Measurements from ENCODE around the gene MRPL40.

MRPL40 gene

GRCh38 chr22:19432133-19432851, at the start of gene MRPL40:
TSS of gene MRPL40 (plus strand) at chr22:19432545. CDS start at chr22:19432555, 10 bp downstream.
- no peak for FAIRE-seq

- FAIRE-seq = no peak
Measured at GRCh38 chr22:19383292-19383691, 49.1 kb upstream of the MRPL40 start.

DNA sequence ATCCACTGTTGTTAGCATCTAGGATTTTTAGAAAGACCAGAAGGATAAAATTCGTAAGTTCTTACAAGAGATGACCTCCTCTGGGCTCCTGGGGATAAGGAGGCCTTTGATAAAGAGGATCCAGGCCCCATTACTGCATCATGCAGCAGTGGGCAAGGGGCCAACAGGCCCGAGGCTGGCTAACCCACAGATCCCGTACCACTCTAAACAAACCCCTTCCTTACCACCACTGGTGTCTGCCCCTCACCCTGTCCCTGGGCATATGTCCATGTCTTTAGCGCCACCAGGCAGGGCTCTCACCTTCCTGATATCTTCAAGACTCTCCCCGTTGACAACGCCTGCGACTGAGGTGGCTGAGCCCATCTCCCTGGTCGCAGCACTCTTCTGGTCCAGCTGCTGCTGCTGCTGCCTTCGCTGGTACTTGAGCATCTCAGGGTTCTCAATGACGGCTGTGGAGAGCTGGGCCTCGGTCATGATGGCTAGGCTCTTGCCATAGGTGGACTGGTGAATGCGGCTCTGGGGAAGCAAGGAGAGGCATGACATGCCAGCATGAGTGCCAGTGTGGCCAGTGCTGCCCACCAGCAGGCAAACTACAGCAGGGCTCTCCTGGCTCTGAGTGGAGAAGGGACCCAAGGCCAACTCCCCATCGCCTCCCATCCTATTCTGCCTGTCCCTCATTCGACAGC, 47.0 kb upstream of the MRPL40 start:
- no peak for FAIRE-seq

DNA sequence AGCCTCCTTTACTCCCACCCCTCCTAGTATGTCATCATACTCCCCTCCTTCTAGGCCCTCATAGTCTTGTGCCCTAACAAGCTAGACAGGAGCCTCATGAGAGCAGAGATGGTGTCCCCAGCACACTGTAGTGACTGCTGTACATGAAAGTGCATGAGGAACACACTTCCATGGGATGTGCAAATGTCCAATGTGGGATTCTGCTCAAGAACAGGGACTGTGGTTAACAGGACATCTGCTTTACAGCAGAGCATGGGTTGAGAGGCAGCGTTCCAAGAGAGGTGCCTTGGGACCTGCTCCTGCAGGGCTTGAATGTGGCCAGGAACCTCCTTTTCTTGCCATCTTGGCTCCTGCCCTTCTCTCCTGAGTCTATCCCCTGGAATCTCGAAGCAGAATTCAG, 46.1 kb upstream of the MRPL40 start:
- FAIRE-seq = no peak

DNA sequence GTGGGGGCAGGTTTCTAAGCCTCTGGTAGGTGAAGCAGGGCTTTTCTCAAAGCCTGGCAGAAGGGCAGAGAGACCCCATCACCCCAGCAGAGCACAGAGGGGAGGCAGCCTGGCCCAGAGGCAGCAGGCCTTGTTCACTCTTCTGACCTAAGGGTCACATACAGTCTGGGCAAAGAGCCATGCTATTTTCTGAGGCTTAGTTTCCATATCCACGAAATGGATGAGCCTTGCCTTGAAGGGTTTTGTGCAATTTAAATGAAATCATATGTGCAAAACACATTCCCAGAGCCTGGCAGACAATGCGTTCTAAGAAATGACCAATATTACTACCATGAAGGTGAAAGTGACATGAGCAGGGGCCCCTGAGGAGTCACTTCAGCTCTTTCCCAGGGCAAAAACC, 45.3 kb upstream of the MRPL40 start:
- no peak for FAIRE-seq

DNA sequence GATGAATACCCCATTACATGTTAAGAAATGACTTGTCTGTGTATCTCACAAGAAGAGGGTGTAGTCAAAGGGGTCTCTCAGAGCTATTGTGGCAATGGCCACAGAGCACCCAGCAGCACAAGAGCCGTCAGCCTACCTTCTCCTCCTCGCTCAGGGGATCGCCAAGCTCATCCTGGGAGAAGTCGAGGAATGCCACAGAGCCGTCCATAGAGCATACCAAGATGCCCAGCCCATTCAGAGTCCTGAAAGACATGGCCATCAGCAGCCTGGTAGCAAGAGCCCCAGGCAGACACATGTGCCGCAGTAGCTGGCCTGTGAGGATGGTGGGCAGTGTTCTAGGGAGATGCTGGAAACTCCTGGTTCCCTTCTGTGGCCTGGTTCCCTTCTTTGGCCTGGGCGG, 44.8 kb upstream of the MRPL40 start:
- FAIRE-seq = no peak

GRCh38 chr22:19393704-19394103, 38.6 kb upstream of the MRPL40 start:
- FAIRE-seq = no peak

DNA sequence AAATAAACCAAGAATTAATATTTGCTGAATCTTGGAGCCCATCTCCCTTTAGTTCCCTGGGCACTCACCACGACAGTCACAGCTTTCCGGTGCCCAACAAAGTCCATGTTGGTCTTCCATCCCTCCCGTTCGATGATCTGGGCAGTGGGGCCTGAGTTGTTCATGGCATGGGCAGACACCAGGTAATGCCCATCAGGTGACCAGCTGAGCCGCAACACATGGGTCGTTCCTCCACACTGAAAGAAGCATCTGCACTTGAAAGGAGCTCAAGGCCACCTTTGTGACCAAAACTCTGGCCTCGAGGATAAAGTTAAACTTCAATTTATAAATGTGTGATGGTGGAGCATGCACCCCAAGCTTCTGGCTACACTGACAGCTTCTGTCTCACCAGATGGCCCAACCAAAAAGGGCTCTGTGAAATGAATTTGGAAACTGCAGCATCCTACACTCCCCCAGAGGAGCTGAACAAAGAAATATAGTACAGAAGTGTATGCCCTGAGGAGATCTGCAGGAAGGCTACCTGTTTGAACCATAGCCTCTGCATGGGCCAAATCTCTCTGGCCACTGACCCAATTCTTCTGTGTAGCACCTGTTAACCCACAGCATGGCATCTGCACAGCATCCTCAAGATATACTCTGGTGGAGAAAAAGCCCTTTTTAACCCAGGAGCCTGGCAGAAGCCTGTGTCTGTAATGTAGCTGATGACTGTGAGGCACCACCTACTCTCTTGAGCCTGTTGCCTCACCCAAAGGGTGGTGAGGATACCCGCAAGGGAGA, 37.9 kb upstream of the MRPL40 start:
- FAIRE-seq = no peak

- FAIRE-seq = no peak
Measured at GRCh38 chr22:19395276-19395675, 37.1 kb upstream of the MRPL40 start.

GRCh38 chr22:19396561-19396933, 35.8 kb upstream of the MRPL40 start:
- no peak for FAIRE-seq

- no peak for FAIRE-seq
Measured at GRCh38 chr22:19396934-19397733, 35.2 kb upstream of the MRPL40 start.

- no peak for FAIRE-seq
Measured at GRCh38 chr22:19397734-19398104, 34.6 kb upstream of the MRPL40 start.

DNA sequence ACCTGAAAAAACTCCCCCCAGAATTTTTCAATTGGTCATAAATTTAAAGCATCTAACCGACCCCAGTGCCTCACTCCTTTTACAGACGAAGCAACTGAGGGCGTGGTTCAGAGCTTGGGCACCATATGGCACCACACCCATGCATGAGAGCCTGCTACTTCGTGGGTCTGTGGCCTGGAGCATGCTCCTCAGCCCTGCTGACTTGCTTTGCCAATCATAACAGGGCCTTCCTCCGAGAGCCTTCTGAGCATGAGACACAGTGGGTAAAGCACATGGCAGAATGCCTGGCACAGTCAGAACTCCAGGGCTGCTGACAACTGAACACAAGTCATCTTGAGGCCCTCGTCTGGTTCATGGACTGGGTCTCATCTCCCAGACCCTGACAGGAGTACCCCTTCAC, 34.1 kb upstream of the MRPL40 start:
- no peak for FAIRE-seq

GRCh38 chr22:19398652-19399051, 33.7 kb upstream of the MRPL40 start:
- FAIRE-seq = no peak

GRCh38 chr22:19400881-19401280, 31.5 kb upstream of the MRPL40 start:
- no peak for FAIRE-seq

DNA sequence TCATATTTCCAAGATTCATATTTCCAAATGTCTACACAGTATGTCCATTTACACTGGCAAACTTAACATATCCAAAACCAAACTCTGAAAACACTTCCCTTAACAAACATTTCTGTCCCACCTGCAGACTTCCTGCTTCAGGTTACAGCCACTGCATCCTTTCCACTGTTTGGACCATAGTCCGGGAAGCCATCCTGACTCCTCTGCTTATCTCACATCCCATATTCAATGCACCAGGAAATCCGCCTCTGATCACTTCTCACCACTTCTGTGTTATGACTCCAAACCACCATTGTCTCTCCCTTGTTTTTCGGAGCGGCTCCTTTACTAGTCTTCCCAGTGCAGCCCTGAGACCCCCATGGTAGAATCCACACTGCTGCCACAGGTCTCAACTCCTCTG, 30.9 kb upstream of the MRPL40 start:
- FAIRE-seq = no peak

DNA sequence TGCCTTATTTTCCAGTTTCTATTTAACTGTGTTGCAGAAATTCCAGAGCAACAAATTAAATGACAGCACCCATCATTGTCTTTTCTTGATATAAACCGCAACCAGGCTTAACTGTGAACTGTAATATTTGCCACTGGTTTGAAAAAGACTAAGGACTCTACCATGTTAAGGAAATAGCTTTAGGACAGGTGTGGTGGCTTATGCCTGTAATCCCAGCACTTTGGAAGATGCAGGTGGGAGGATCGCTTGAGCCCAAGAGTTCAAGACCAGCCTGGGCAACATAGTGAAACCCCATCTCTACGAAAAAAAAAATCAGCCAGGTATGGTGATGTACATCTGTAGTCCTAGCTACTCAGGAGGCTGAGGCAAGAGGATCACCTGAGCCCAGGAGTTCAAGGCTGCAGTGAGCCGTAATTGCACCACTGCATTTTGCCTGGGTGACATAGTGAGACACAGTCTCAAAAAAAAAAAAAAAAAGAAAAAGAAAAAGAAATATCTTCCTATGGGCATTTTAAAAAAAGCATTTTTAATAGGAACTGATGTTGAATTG, 29.6 kb upstream of the MRPL40 start:
- no peak for FAIRE-seq

- FAIRE-seq = no peak
Measured at GRCh38 chr22:19404676-19405075, 27.7 kb upstream of the MRPL40 start.

GRCh38 chr22:19405133-19405532, 27.2 kb upstream of the MRPL40 start:
- no peak for FAIRE-seq

- FAIRE-seq = no peak
Measured at GRCh38 chr22:19405652-19406051, 26.7 kb upstream of the MRPL40 start.

DNA sequence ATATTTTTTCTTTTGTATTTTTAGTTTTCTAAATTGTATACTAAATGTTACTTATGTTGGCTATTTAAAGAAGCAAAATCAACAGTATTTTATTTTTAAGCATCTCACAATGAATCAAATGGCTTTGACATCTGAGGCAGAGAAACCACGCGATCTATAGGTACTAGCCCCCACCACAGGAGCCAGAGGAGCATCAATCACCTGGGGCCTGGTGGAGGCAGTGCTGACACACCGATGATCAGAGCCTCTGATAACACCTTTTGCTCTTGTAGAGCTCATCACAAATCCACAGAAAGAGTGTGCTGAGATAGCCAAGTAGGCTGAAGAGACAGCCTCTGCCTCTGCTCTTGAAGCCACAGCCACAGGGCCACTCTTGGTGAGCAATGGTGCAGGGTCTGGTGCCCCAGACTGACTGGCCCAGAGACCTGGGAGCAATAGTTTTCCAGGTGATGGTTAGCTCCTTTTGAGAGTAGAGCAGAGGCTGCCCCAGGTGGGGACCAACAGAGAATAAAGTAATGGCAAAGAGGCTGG, 26.0 kb upstream of the MRPL40 start:
- no peak for FAIRE-seq

GRCh38 chr22:19406846-19407245, 25.5 kb upstream of the MRPL40 start:
- FAIRE-seq = no peak

All from TTC549 (cell line).